22Rv1 (cell line): Measurements from ENCODE around the gene CALML6.

Experiments used
- CTCF ChIP-seq: fragments of 450-650 bp; IDR thresholded peaks from 2 replicates; pipeline ENCODE4 v1.5.1; 2017; ENCODE audit warnings: mild to moderate bottlenecking
- ZFX ChIP-seq: fragments of 450-650 bp; IDR thresholded peaks from 2 replicates; pipeline ENCODE4 v1.6.1; 2017; ENCODE audit warnings: antibody characterized with exemption, borderline replicate concordance

GRCh38 chr1:1965546-1965945 lies 50.5 kb downstream of the CALML6 start:
- TF ChIP-seq CTCF: no peak
- TF ChIP-seq ZFX: no peak
